Kidney epithelial cell (primary cell): ENCODE results near the gene STAG2. TPM values are rescaled to one million over a fixed set of nuclear protein-coding genes. Genes with fewer than 3 reads are reported as not detected.
"Not testable (repeated sequence)": the region's sequence is repeated elsewhere in the genome, so short reads cannot be mapped to it uniquely, and the experiment has no call there.

Source experiments
- DNase-seq: peaks from one replicate; pipeline ENCODE4 v3.0.0-alpha.2; 2010; ENCODE audit warnings: low read depth
- H3K27me3 ChIP-seq: 2 replicates; pipeline ENCODE4 v1.6.0; 2011; ENCODE audit warnings: low read length; ENCODE audit not compliant: control insufficient read depth, insufficient read depth
- H3K36me3 ChIP-seq: 2 replicates; pipeline ENCODE4 v1.5.1; 2011; ENCODE audit warnings: low read length; ENCODE audit not compliant: control insufficient read depth, insufficient read depth
- H3K4me3 ChIP-seq: 2 replicates; pipeline ENCODE4 v1.5.1; 2011; ENCODE audit warnings: low read depth, mild to moderate bottlenecking, control low read depth, low read length
- total RNA-seq: library from RNA; depleted of rRNA; stranded (reverse); fragments of >200 nt; gene quantifications from 2 replicates; pipeline ENCODE4 v1.2.3, GENCODE V29; 2015
- TF ChIP-seq, protein P1 (sequence below): IDR thresholded peaks from 2 replicates; pipeline ENCODE4 v1.5.1; 2011; ENCODE audit warnings: mild to moderate bottlenecking, moderate library complexity, low read length, control low read depth, inconsistent platforms; ENCODE audit not compliant: insufficient read depth, poor library complexity, severe bottlenecking

The STAG2 gene
- total RNA-seq, 1 donor from 2014 or later: 35.1 TPM

DNA sequence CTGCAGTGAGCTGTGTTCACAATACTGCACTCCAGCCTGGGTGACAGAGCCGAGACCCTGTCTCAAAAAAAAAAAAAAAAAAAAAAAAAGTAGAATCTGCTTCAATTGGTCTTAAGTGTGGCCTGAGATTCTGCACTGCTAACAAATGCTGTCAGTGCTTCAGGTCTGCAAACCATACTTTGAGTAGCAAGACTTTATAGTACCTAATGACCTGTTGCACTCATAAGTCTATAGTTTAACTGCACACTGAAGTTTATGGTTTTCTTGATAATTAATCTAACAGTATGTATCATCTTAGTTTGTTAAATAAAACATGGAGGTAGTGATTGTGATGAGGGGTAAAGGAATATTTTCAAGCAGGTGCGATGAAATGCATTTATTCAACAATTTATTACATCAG, 135.6 kb downstream of the STAG2 start:
- no peak for DNase-seq
- Histone ChIP-seq H3K4me3 (no peak overlapping the region), H3K27me3 (no peaks in the 10 kb centered on the region), H3K36me3 (no peaks in the 10 kb centered on the region)
- TF ChIP-seq, protein P1, sequence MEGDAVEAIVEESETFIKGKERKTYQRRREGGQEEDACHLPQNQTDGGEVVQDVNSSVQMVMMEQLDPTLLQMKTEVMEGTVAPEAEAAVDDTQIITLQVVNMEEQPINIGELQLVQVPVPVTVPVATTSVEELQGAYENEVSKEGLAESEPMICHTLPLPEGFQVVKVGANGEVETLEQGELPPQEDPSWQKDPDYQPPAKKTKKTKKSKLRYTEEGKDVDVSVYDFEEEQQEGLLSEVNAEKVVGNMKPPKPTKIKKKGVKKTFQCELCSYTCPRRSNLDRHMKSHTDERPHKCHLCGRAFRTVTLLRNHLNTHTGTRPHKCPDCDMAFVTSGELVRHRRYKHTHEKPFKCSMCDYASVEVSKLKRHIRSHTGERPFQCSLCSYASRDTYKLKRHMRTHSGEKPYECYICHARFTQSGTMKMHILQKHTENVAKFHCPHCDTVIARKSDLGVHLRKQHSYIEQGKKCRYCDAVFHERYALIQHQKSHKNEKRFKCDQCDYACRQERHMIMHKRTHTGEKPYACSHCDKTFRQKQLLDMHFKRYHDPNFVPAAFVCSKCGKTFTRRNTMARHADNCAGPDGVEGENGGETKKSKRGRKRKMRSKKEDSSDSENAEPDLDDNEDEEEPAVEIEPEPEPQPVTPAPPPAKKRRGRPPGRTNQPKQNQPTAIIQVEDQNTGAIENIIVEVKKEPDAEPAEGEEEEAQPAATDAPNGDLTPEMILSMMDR: no peak

DNA sequence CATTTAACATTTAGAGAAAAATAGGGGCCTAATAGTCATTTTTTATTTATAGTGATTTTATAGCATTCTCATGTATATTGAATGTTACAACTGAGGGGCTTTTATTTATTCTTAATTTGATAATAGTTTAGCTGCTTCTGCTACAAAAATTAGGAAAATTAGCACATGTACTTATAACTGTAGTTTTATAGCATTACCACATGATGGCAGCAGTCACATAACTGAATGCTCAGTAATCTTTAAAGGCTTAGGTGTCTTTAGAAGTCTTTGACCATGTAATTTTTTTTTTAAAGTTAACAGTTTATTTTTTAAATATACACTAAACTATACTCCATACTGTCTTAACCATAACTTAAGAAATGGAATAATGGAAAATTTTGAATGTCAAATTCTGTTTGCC, 136.6 kb downstream of the STAG2 start:
- TF ChIP-seq, protein P1: peak; percentile 58
- H3K4me3 ChIP-seq: no peak overlapping the region
- no peak for DNase-seq

DNA sequence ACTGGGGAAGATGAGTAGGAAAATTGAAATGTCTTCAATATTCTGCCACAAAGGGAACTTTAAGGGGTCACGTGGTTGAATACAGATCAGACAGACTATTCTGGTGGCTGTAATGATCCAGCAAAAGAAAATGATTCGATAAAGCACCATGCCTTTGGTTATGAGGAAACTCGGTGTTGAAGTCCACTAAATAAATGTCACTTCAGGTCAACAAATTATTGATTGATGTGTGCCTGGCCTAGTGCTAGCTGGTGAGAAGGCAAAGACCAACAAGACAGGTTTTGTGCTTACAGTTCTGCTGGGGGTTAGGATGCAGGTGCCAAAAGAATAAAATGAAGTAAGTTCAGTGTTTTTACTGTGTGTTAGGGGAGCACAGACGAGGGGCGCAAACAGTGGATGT, 142.5 kb downstream of the STAG2 start:
- Histone ChIP-seq H3K27me3 (no peaks in the 10 kb centered on the region), H3K4me3 (no peak overlapping the region), H3K36me3 (no peaks in the 10 kb centered on the region)
- DNase-seq: no peak
- TF ChIP-seq, protein P1: no peak

More for the DNA sequence above, 136.6 kb downstream of the STAG2 start:
- H3K27me3 ChIP-seq: no peaks in the 10 kb centered on the region
- H3K36me3 ChIP-seq: no peaks in the 10 kb centered on the region

DNA sequence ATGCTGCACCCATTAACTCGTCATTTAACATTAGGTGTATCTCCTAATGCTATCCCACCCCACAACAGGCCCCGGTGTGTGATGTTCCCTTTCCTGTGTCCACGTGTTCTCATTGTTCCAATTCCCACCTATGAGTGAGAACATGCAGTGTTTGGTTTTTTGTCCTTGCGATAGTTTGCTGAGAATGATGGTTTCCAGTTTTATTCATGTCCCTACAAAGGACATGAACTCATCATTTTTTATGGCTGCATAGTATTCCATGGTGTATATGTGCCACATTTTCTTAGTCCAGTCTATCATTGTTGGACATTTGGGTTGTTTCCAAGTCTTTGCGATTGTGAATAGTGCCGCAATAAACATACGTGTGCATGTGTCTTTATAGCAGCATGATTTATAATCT, 143.0 kb downstream of the STAG2 start:
- not testable (repeated sequence) for H3K36me3 ChIP-seq, DNase-seq, H3K27me3 ChIP-seq, H3K4me3 ChIP-seq

DNA sequence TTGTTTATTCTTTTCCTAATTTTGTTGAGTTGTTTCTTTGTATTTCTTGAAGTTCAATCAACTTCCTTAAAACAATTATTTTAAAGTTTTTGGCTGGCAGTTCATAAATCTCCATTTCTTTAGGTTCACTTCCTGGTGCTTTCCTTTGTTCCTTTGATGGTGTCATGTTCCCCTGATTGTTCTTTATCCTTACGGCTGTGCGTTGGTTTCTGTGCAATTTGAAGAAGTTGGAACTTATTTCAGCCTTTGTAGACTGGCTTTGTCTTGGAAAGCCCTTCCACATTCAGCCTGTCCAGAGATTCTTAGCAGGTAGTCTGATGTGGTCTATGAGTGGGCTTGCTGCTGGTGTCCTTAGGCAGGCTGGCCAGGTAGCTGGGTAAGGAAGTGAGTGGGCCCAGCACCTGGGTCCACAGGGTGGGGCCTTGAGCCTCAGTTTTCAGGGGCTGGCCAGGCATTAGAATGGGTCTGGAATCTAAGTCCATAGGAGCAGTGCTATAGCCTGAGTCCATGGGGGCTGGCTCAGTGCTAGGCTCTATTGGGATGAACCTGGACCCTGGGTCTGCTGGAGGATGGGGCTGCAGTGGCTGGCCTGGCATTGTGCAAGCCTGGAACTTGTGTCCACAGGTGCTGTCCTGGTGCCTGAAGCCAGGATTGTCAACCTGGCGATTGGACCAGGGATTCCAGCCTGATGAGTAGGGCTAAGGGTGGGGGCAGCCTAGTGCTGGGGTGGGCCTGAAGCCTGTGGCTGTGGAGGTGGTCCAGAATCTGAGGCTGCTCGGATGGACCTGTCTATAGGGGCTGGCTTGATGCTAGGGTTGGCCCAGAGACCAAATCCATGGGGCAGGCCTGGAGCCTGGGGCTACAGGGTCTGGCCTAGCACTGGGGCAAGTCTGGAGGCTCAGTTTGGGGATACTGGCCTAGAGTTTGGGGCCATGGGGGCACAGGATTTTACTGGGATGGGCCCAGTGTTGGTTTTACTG, 152.4 kb downstream of the STAG2 start:
- Histone ChIP-seq H3K36me3 (no peaks in the 10 kb centered on the region), H3K27me3 (no peaks in the 10 kb centered on the region), H3K4me3 (no peak overlapping the region)
- TF ChIP-seq, protein P1: no peak
- DNase-seq: no peak

DNA sequence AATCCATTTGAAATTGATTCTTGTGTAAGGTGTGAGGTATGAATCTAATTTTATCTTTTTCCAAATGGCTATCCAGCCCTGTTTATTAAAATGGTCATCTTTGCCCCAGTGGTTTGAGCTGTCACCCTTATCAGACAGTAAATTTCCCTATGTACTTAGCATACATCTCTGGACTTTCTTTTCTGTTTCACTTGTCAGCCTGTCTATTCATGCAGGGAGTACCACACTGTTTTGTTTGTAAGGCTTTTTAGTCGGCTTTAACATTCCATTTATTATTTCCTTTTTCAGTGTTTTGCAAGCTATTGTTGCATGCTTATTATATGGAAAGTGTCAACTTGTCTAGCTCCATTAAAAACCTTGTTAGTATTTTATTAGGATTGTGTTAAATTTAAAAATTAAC, 155.8 kb downstream of the STAG2 start:
- Histone ChIP-seq H3K4me3 (no peak overlapping the region), H3K36me3 (no peaks in the 10 kb centered on the region), H3K27me3 (no peaks in the 10 kb centered on the region)
- TF ChIP-seq, protein P1: no peak
- no peak for DNase-seq
